ENCODE measurements around the gene CNFN.

Gene CNFN

GRCh38 chr19:42420055-42420544 is 30.0 kb upstream of the CNFN start:
- Histone ChIP-seq H3K27ac (ENCODE audit: low read length) (no peak overlapping the region), H3K4me3 (ENCODE audit: low read depth in 1 of 2, low read length in 2 of 2) (no peak overlapping the region), H3K79me2 (ENCODE audit: insufficient read depth, low read length) (no peaks in the 10 kb centered on the region), H3K9me3 (ENCODE audit: insufficient read depth, low read length, severe bottlenecking) (no peaks in the 10 kb centered on the region), H2AFZ (ENCODE audit: low read depth, low read length) (no peak overlapping the region), H4K20me1 (ENCODE audit: insufficient read depth, low read length) (peaks cover 14% of the 10 kb centered on the region), H3K9ac (ENCODE audit: low read depth, low read length) (no peak overlapping the region), H3K36me3 (ENCODE audit: insufficient read depth, low read length) (no peaks in the 10 kb centered on the region), H3K27me3 (ENCODE audit: insufficient read depth, low read length, poor library complexity) (no peaks in the 10 kb centered on the region), H3K4me2 (ENCODE audit: insufficient read depth, low read length) (no peak overlapping the region), H3K4me1 (ENCODE audit: insufficient read depth, low read length) (peaks cover 24% of the 10 kb centered on the region)
- ATAC-seq (ENCODE audit: insufficient read depth, low read depth) (peak; percentile 42), DNase-seq (peak; percentile 62)
- TF ChIP-seq, protein P1, sequence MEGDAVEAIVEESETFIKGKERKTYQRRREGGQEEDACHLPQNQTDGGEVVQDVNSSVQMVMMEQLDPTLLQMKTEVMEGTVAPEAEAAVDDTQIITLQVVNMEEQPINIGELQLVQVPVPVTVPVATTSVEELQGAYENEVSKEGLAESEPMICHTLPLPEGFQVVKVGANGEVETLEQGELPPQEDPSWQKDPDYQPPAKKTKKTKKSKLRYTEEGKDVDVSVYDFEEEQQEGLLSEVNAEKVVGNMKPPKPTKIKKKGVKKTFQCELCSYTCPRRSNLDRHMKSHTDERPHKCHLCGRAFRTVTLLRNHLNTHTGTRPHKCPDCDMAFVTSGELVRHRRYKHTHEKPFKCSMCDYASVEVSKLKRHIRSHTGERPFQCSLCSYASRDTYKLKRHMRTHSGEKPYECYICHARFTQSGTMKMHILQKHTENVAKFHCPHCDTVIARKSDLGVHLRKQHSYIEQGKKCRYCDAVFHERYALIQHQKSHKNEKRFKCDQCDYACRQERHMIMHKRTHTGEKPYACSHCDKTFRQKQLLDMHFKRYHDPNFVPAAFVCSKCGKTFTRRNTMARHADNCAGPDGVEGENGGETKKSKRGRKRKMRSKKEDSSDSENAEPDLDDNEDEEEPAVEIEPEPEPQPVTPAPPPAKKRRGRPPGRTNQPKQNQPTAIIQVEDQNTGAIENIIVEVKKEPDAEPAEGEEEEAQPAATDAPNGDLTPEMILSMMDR (IDR thresholded peaks at IDR 0.05; ENCODE audit: borderline replicate concordance, extremely low read depth, low read length, poor library complexity, severe bottlenecking) = peak; percentile 72
- no peak for TF ChIP-seq EZH2 (IDR thresholded peaks at IDR 0.05; ENCODE audit: borderline replicate concordance, low read depth, low read length, severe bottlenecking)

DNA sequence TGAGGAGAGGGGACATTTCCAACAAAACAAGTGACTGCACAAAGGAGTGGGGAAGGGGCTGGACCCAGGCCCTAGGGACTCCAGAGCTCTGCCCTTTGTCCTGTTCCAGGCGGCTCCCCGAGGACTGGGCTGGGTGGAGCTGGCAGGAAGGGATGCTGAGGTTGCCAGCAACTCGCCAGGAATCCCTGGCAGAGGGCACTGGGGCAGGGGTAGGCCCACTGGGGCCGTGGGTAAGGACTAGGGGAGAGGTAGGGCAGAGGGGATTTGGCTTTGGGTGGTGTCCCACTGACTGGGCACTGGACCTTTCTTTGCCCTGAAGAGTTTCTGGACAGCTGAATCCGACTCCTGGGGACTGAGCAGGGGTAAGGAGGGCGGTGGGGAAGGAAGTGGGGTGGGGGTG is 29.2 kb upstream of the CNFN start:
- DNase-seq (no peak), ATAC-seq (ENCODE audit: insufficient read depth, low read depth) (no peak)
- no peak for TF ChIP-seq EZH2 (IDR thresholded peaks at IDR 0.05; ENCODE audit: borderline replicate concordance, low read depth, low read length, severe bottlenecking)
- TF ChIP-seq, protein P1 (IDR thresholded peaks at IDR 0.05; ENCODE audit: borderline replicate concordance, extremely low read depth, low read length, poor library complexity, severe bottlenecking) = no peak
- Histone ChIP-seq H4K20me1 (ENCODE audit: insufficient read depth, low read length) (peaks cover 14% of the 10 kb centered on the region), H3K27ac (ENCODE audit: low read length) (no peak overlapping the region), H3K4me3 (ENCODE audit: low read depth in 1 of 2, low read length in 2 of 2) (no peak overlapping the region), H3K36me3 (ENCODE audit: insufficient read depth, low read length) (no peaks in the 10 kb centered on the region), H3K79me2 (ENCODE audit: insufficient read depth, low read length) (no peaks in the 10 kb centered on the region), H3K4me1 (ENCODE audit: insufficient read depth, low read length) (peaks cover 23% of the 10 kb centered on the region), H3K9ac (ENCODE audit: low read depth, low read length) (no peak overlapping the region), H2AFZ (ENCODE audit: low read depth, low read length) (no peak overlapping the region), H3K9me3 (ENCODE audit: insufficient read depth, low read length, severe bottlenecking) (no peaks in the 10 kb centered on the region), H3K4me2 (ENCODE audit: insufficient read depth, low read length) (no peak overlapping the region), H3K27me3 (ENCODE audit: insufficient read depth, low read length, poor library complexity) (no peaks in the 10 kb centered on the region)

DNA sequence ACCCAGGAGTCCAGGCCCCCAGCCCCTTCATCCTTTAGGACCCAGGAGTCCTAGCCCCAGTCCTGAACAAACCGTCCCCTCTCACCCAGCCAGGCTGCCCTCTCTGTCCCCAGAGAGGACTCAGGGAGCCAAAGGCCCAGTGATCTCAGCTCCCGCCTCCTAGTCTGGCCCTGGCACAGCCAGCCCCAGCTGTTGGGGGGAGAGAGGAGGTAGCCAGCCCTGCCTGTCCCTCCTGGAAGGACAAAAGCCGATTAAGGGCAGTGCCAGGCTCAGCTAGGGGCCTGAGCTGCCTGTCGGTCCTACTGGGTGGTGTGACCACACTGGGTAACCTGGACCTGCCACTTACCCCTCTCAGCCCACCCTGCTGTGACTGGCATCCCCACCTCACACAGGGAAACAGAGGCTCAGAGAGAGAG is 22.6 kb upstream of the CNFN start:
- Histone ChIP-seq H3K36me3 (ENCODE audit: insufficient read depth, low read length) (peaks cover 13% of the 10 kb centered on the region), H4K20me1 (ENCODE audit: insufficient read depth, low read length) (peaks cover 24% of the 10 kb centered on the region), H3K27ac (ENCODE audit: low read length) (no peak overlapping the region), H3K27me3 (ENCODE audit: insufficient read depth, low read length, poor library complexity) (no peaks in the 10 kb centered on the region), H3K4me3 (ENCODE audit: low read depth in 1 of 2, low read length in 2 of 2) (no peak overlapping the region), H3K4me1 (ENCODE audit: insufficient read depth, low read length) (no peaks in the 10 kb centered on the region), H3K4me2 (ENCODE audit: insufficient read depth, low read length) (no peak overlapping the region), H3K9me3 (ENCODE audit: insufficient read depth, low read length, severe bottlenecking) (no peaks in the 10 kb centered on the region), H3K9ac (ENCODE audit: low read depth, low read length) (no peak overlapping the region), H2AFZ (ENCODE audit: low read depth, low read length) (no peak overlapping the region), H3K79me2 (ENCODE audit: insufficient read depth, low read length) (no peaks in the 10 kb centered on the region)
- no peak for ATAC-seq (ENCODE audit: insufficient read depth, low read depth)
- TF ChIP-seq EZH2 (IDR thresholded peaks at IDR 0.05; ENCODE audit: borderline replicate concordance, low read depth, low read length, severe bottlenecking) = no peak
- TF ChIP-seq, protein P1 (IDR thresholded peaks at IDR 0.05; ENCODE audit: borderline replicate concordance, extremely low read depth, low read length, poor library complexity, severe bottlenecking) = no peak
- no peak for DNase-seq

DNA sequence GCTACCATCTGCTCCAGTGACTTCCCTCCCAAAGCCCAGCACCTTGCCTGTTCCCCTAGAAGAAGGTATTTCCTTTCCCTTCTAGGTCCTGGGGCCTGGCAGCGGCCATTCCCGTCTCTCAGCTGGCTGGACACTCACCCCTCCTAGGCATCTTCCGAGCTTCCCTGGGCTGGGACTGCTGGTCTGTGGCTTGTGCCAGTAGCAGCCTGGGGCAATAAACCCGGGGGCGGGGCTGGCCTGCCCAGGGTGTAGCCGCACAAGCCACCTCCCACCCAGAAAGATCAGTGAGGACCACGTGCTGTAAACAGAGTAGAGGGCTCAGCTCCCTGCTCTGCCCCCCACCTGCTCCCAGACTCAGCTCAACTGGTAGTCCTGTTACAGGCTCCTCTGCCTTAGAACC is 22.1 kb upstream of the CNFN start:
- Histone ChIP-seq H3K79me2 (ENCODE audit: insufficient read depth, low read length) (no peaks in the 10 kb centered on the region), H3K4me3 (ENCODE audit: low read depth in 1 of 2, low read length in 2 of 2) (no peak overlapping the region), H2AFZ (ENCODE audit: low read depth, low read length) (no peak overlapping the region), H3K27ac (ENCODE audit: low read length) (no peak overlapping the region), H3K36me3 (ENCODE audit: insufficient read depth, low read length) (peaks cover 17% of the 10 kb centered on the region), H3K4me1 (ENCODE audit: insufficient read depth, low read length) (no peaks in the 10 kb centered on the region), H4K20me1 (ENCODE audit: insufficient read depth, low read length) (peaks cover 29% of the 10 kb centered on the region), H3K4me2 (ENCODE audit: insufficient read depth, low read length) (no peak overlapping the region), H3K27me3 (ENCODE audit: insufficient read depth, low read length, poor library complexity) (no peaks in the 10 kb centered on the region), H3K9me3 (ENCODE audit: insufficient read depth, low read length, severe bottlenecking) (no peaks in the 10 kb centered on the region), H3K9ac (ENCODE audit: low read depth, low read length) (no peak overlapping the region)
- TF ChIP-seq, protein P1 (IDR thresholded peaks at IDR 0.05; ENCODE audit: borderline replicate concordance, extremely low read depth, low read length, poor library complexity, severe bottlenecking) = no peak
- no peak for TF ChIP-seq EZH2 (IDR thresholded peaks at IDR 0.05; ENCODE audit: borderline replicate concordance, low read depth, low read length, severe bottlenecking)
- ATAC-seq (ENCODE audit: insufficient read depth, low read depth) (no peak; the same call in 2 of the 3 replicates), DNase-seq (no peak)

Measured in DND-41 (cell line).